MCF 10A (cell line): Measurements from ENCODE around the gene ATP5MC3. TPM values are rescaled to one million over a fixed set of nuclear protein-coding genes. Genes with fewer than 3 reads are reported as not detected.
A peak's percentile ranks its signal among the peaks of the same experiment; 100 is the strongest.

Experiments used
- BruUV-seq: library from RNA; stranded (reverse); fragments of 400-500 nt; replicated peaks from 2 replicates; lab custom pipeline; 2021; lab: Mats Ljungman, UMichigan
- CTCF ChIA-PET: fragments of 300-600 bp; sonication (Branson Sonifier 250); formaldehyde crosslinking; extraction: SDS; loops from one replicate; lab custom pipeline; 2021; ENCODE audit warnings: antibody characterized with exemption, inconsistent platforms; lab: Yijun Ruan, JAX
- POLR2A ChIA-PET: fragments of 300-600, 350-650 bp; sonication (Branson Sonifier 250); formaldehyde crosslinking; extraction: SDS; loops from one replicate; lab custom pipeline; 2020; ENCODE audit warnings: antibody characterized with exemption, inconsistent platforms; lab: Yijun Ruan, JAX
- DNase-seq: peaks from one replicate; pipeline ENCODE4 v3.0.0-alpha.2; 2018; ENCODE audit not compliant: unreplicated experiment
- H3K27ac Mint-ChIP-seq: one replicate; pipeline ENCODE4 v1.8.0; 2022; ENCODE audit warnings: mild to moderate bottlenecking, low read depth, mixed read lengths; ENCODE audit not compliant: unreplicated experiment
- H3K27me3 Mint-ChIP-seq: one replicate; pipeline ENCODE4 v1.8.0; 2022; ENCODE audit warnings: mixed read lengths; ENCODE audit not compliant: insufficient read depth, unreplicated experiment
- H3K36me3 Mint-ChIP-seq: one replicate; pipeline ENCODE4 v1.8.0; 2022; ENCODE audit warnings: mild to moderate bottlenecking, moderate library complexity, mixed read lengths; ENCODE audit not compliant: insufficient read depth, unreplicated experiment
- H3K4me1 Mint-ChIP-seq: one replicate; pipeline ENCODE4 v1.8.0; 2022; ENCODE audit warnings: mixed read lengths; ENCODE audit not compliant: insufficient read depth, unreplicated experiment
- H3K4me3 Mint-ChIP-seq: one replicate; pipeline ENCODE4 v1.8.0; 2022; ENCODE audit warnings: mild to moderate bottlenecking, moderate library complexity, mixed read lengths; ENCODE audit not compliant: unreplicated experiment
- H3K9me3 Mint-ChIP-seq: one replicate; pipeline ENCODE4 v1.8.0; 2022; ENCODE audit warnings: mixed read lengths; ENCODE audit not compliant: unreplicated experiment
- intact Hi-C: fragments of 100-400 bp; cut with micrococcal nuclease; formaldehyde crosslinking; loops from 2 replicates; pipeline ENCODE4 v1.14.1; 2022
- total RNA-seq: library from RNA; stranded (reverse); gene quantifications from 2 replicates; pipeline ENCODE4 v1.2.3, GENCODE V29; 2022
- TF ChIP-seq, protein P1 (sequence below): fragments of 200-600 bp; IDR thresholded peaks from one replicate; pipeline ENCODE4 v1.8.0; 2022; ENCODE audit warnings: antibody characterized with exemption, mild to moderate bottlenecking; ENCODE audit not compliant: unreplicated experiment

ATP5MC3 gene
- total RNA-seq, 1 experiment from 2014 or later: 277 TPM

DNA sequence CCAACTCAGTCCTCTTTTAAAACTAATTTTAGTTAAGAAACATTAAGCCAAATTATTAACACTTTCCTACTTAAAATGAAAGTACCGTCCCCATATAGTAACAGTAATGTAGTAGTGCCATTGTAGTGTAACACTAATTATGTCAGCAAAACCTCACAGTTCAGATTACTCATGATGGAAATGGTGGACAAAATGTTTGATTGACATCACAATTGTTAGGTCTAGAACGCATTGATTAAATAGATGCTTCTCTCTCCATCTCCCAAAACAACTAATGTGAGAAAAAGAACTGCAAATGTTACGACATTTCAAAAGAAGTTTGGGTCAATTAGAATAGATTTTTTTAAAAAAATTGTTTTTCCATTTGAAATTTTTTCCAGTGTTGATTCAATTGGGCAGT is 12.3 kb downstream of the ATP5MC3 start:
- intact Hi-C loops: no loop called here
- BruUV-seq: no TSS peak
- ChIA-PET CTCF (no interaction called here), POLR2A (interaction anchor here (0.6 to 2.3 kb wide), 11 partner anchors 10 to 1988 kb away, joined by 3 to 99 read pairs (median 4); partner anchors contain the start of genes ATP5MC3 and LNPK)
- Mint-ChIP-seq H3K4me1 (peaks cover 7% of the 10 kb centered on the region), H3K27me3 (no peaks in the 10 kb centered on the region), H3K4me3 (peak overlapping the region; percentile 100), H3K27ac (no peak overlapping the region), H3K36me3 (peaks cover 40% of the 10 kb centered on the region), H3K9me3 (no peaks in the 10 kb centered on the region)
- no peak for DNase-seq
- TF ChIP-seq, protein P1, sequence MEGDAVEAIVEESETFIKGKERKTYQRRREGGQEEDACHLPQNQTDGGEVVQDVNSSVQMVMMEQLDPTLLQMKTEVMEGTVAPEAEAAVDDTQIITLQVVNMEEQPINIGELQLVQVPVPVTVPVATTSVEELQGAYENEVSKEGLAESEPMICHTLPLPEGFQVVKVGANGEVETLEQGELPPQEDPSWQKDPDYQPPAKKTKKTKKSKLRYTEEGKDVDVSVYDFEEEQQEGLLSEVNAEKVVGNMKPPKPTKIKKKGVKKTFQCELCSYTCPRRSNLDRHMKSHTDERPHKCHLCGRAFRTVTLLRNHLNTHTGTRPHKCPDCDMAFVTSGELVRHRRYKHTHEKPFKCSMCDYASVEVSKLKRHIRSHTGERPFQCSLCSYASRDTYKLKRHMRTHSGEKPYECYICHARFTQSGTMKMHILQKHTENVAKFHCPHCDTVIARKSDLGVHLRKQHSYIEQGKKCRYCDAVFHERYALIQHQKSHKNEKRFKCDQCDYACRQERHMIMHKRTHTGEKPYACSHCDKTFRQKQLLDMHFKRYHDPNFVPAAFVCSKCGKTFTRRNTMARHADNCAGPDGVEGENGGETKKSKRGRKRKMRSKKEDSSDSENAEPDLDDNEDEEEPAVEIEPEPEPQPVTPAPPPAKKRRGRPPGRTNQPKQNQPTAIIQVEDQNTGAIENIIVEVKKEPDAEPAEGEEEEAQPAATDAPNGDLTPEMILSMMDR: no peak

DNA sequence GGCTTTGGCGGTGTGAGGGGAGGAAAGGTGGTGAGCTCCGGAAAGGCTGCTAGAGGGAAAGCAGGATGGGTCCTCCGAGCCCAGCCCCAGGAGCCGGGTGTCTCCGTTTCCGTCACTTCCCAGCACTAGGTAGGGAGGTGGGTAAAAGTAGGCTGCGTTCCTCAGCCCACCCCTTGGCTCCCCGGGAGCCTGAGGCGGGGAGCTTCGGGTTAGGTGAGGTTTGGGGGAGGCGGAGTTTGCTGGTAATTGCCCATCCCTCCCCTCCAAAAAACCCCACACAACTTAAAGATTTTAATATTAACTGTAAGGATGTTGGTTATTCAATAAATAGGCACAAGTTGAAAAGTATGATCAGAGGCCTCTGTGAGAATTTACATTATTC is 13.0 kb downstream of the ATP5MC3 start:
- POLR2A ChIA-PET: interaction anchor here (0.6 to 2.8 kb wide), 22 partner anchors 11 to 1989 kb away, joined by 3 to 99 read pairs (median 4); partner anchors contain the start of genes ATP5MC3 and LNPK
- TSS peak; percentile 78 for BruUV-seq
- CTCF ChIA-PET: interaction anchor here (0.7 kb wide), 2 partner anchors 9 to 35 kb away, joined by 3 read pairs; no protein-coding TSS in a partner anchor

DNA sequence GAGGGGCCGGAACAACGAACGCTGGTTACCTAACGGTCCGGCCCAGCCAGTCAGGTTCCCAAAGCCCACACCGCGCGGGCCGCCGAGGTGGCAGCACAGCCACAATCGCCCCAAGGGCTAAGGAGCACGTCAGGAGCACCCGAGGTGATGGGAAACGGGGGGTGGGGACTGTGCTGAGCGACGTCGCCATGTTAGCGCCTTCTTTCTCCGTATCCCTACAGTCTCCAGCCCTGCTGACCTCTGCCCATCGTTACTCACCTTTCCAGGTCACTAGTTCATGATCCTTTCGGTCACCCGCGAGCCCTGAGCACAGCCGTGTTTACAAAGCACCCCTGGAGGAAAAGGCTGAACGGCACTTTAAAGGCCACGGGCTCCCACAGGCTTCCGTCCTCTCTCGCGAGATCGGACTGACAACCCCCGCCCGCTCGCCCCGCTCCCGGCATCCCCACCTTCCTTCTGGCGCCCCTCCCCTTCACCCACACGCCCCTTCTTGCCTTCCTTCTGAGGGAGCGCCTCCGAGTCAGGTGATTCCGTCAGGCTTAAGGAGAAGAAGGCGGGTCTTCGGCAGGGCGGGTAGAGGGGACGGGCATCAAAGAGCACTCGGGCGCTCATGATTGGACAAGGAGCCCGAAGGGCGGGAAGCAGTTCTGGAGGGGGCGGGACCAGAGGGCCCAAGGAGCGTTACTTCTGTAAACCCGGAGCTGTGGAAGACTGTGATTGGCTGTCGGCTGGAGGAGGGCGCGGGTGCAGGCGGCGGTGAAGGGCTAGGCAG is 13.5 kb downstream of the ATP5MC3 start, which contains the start of gene ATF2:
TSS of gene ATF2 (minus strand) at position 412 of the 772 bp plus-strand sequence. CDS start 31,760 bp downstream, outside the sequence.
- TF ChIP-seq, protein P1: no peak
- peak within 1 kb of the TSS; percentile 100 for H3K4me3 Mint-ChIP-seq
- peak; percentile 100 for DNase-seq
- peaks cover 37% of the 10 kb centered on the region for H3K36me3 Mint-ChIP-seq
- no peaks in the 10 kb centered on the region for H3K27me3 Mint-ChIP-seq
- peak within 1 kb of the TSS; percentile 99 for H3K27ac Mint-ChIP-seq
- H3K9me3 Mint-ChIP-seq: no peaks in the 10 kb centered on the region
- POLR2A ChIA-PET: interaction anchor here (0.5 to 3.0 kb wide), 25 partner anchors 11 to 1029 kb away, joined by 3 to 99 read pairs (median 4); partner anchors contain the start of genes ATP5MC3 and LNPK
- CTCF ChIA-PET: interaction anchor here (0.7 kb wide), 2 partner anchors 9 to 36 kb away, joined by 3 read pairs; no protein-coding TSS in a partner anchor
- BruUV-seq: TSS peak; percentile 57
- H3K4me1 Mint-ChIP-seq: peaks cover 7% of the 10 kb centered on the region
- intact Hi-C loops: loop anchor here (1.0 to 2.0 kb wide), 2 partner anchors 11 to 57 kb away; no protein-coding TSS in a partner anchor

More for the DNA sequence above, 13.0 kb downstream of the ATP5MC3 start:
- DNase-seq: no peak
- H3K4me3 Mint-ChIP-seq: peak overlapping the region; percentile 100
- H3K9me3 Mint-ChIP-seq: no peaks in the 10 kb centered on the region
- no peaks in the 10 kb centered on the region for H3K27me3 Mint-ChIP-seq
- TF ChIP-seq, protein P1: no peak
- H3K27ac Mint-ChIP-seq: peak overlapping the region; percentile 99
- H3K4me1 Mint-ChIP-seq: peaks cover 7% of the 10 kb centered on the region
- intact Hi-C loops: no loop called here
- peaks cover 38% of the 10 kb centered on the region for H3K36me3 Mint-ChIP-seq
